Measurements from ENCODE around the gene EXOC8.

GRCh38 chr1:231284441-231284840 lies 53.2 kb downstream of the EXOC8 start:
- TF ChIP-seq CTCF (IDR thresholded peaks at IDR 0.05; ENCODE audit: extremely low read depth in 1 of 2, insufficient read depth in 1 of 2, low read depth in 1 of 2, low read length in 2 of 2), result no peak
- no peak for TF ChIP-seq POLR2A (IDR thresholded peaks at IDR 0.05; ENCODE audit: low read depth, low read length)

All from endothelial cell of umbilical vein (primary cell).